ENCODE results near the gene PCED1B. TPM values are rescaled to one million over a fixed set of nuclear protein-coding genes. Genes with fewer than 3 reads are reported as not detected.

Gene PCED1B
- total RNA-seq, 1 experiment from 2014 or later, result 6.6 TPM

DNA sequence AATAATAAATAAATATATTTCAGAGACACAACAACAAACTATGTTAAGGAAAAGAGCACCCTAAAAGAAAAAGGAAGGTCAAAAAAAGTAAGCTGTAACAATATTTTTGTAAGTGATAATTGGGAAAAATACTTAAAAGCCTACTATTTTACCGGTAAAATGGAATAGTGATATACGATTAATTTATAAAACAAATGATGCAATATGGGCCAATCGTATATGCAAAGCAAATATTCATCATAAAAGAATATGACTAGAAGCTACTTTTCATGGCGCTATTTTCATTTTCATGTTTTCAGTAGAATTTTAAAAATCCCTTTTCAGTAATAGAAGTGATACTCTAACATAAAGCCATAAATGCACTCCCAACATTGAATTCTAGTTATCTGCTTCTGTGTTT, 131.4 kb downstream of the PCED1B start:
- peaks cover 32% of the 10 kb centered on the region for H3K4me1 Mint-ChIP-seq
- H3K9me3 Mint-ChIP-seq, result no peaks in the 10 kb centered on the region
- H3K27ac Mint-ChIP-seq, result no peak overlapping the region; the same call in 1 of the 2 replicates
- H3K27me3 Mint-ChIP-seq (ENCODE audit: low read depth), result no peaks in the 10 kb centered on the region
- no peak for DNase-seq (ENCODE audit: low spot score)
- POLR2A ChIA-PET, result interaction anchor here (0.5 kb wide), 1 partner anchor 116 kb away, joined by 3 read pairs; no protein-coding TSS in a partner anchor
- H3K4me3 Mint-ChIP-seq, result no peak overlapping the region
- H3K36me3 Mint-ChIP-seq, result no peaks in the 10 kb centered on the region
- CTCF ChIA-PET, result no interaction called here
- no peak for ATAC-seq
- TF ChIP-seq, protein P1, sequence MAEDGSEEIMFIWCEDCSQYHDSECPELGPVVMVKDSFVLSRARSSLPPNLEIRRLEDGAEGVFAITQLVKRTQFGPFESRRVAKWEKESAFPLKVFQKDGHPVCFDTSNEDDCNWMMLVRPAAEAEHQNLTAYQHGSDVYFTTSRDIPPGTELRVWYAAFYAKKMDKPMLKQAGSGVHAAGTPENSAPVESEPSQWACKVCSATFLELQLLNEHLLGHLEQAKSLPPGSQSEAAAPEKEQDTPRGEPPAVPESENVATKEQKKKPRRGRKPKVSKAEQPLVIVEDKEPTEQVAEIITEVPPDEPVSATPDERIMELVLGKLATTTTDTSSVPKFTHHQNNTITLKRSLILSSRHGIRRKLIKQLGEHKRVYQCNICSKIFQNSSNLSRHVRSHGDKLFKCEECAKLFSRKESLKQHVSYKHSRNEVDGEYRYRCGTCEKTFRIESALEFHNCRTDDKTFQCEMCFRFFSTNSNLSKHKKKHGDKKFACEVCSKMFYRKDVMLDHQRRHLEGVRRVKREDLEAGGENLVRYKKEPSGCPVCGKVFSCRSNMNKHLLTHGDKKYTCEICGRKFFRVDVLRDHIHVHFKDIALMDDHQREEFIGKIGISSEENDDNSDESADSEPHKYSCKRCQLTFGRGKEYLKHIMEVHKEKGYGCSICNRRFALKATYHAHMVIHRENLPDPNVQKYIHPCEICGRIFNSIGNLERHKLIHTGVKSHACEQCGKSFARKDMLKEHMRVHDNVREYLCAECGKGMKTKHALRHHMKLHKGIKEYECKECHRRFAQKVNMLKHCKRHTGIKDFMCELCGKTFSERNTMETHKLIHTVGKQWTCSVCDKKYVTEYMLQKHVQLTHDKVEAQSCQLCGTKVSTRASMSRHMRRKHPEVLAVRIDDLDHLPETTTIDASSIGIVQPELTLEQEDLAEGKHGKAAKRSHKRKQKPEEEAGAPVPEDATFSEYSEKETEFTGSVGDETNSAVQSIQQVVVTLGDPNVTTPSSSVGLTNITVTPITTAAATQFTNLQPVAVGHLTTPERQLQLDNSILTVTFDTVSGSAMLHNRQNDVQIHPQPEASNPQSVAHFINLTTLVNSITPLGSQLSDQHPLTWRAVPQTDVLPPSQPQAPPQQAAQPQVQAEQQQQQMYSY (CRISPR knock-in tag; IDR thresholded peaks at IDR 0.05), result no peak
- no peak for TF ChIP-seq ZNF263 (CRISPR knock-in tag; IDR thresholded peaks at IDR 0.05; ENCODE audit: low read depth)

DNA sequence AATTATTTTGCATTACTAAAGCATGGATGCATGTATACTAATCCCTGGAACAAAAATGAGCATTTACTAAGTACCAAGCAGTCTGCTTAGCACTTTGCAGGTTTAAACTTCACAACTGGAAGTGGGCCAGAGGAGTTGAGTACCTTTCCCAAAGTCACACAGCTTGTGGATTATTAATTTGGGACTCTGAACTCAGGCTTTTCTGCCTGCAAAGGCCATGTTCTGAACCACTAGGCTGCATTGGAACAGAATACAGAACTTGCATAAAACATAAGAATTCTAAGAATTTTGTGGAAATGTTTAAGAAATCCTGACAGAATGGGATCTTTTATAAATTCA, 133.2 kb downstream of the PCED1B start:
- no peaks in the 10 kb centered on the region for H3K9me3 Mint-ChIP-seq
- H3K27ac Mint-ChIP-seq, result no peak overlapping the region
- peaks cover 28% of the 10 kb centered on the region for H3K4me1 Mint-ChIP-seq
- DNase-seq (ENCODE audit: low spot score) (no peak), ATAC-seq (no peak)
- ChIA-PET POLR2A (no interaction called here), CTCF (interaction anchor here (0.7 kb wide), 1 partner anchor 19 kb away, joined by 3 read pairs; no protein-coding TSS in a partner anchor)
- TF ChIP-seq ZNF317 (CRISPR knock-in tag; IDR thresholded peaks at IDR 0.05; ENCODE audit: borderline replicate concordance, low read depth), result no peak
- no peak for TF ChIP-seq ZNF232 (CRISPR knock-in tag; IDR thresholded peaks at IDR 0.05)
- TF ChIP-seq, protein P2, sequence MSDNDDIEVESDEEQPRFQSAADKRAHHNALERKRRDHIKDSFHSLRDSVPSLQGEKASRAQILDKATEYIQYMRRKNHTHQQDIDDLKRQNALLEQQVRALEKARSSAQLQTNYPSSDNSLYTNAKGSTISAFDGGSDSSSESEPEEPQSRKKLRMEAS (CRISPR knock-in tag; IDR thresholded peaks at IDR 0.05), result no peak
- TF ChIP-seq, protein P3, sequence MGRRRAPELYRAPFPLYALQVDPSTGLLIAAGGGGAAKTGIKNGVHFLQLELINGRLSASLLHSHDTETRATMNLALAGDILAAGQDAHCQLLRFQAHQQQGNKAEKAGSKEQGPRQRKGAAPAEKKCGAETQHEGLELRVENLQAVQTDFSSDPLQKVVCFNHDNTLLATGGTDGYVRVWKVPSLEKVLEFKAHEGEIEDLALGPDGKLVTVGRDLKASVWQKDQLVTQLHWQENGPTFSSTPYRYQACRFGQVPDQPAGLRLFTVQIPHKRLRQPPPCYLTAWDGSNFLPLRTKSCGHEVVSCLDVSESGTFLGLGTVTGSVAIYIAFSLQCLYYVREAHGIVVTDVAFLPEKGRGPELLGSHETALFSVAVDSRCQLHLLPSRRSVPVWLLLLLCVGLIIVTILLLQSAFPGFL (CRISPR knock-in tag; IDR thresholded peaks at IDR 0.05; ENCODE audit: borderline replicate concordance), result no peak
- no peak for TF ChIP-seq KAT7 (CRISPR knock-in tag; IDR thresholded peaks at IDR 0.05; ENCODE audit: borderline replicate concordance)
- TF ChIP-seq PRRX2 (CRISPR knock-in tag; IDR thresholded peaks at IDR 0.05), result no peak
- TF ChIP-seq FOXK1 (CRISPR knock-in tag; IDR thresholded peaks at IDR 0.05), result no peak
- TF ChIP-seq, protein P4, sequence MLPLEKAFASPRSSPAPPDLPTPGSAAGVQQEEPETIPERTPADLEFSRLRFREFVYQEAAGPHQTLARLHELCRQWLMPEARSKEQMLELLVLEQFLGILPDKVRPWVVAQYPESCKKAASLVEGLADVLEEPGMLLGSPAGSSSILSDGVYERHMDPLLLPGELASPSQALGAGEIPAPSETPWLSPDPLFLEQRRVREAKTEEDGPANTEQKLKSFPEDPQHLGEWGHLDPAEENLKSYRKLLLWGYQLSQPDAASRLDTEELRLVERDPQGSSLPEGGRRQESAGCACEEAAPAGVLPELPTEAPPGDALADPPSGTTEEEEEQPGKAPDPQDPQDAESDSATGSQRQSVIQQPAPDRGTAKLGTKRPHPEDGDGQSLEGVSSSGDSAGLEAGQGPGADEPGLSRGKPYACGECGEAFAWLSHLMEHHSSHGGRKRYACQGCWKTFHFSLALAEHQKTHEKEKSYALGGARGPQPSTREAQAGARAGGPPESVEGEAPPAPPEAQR (CRISPR knock-in tag; IDR thresholded peaks at IDR 0.05), result no peak
- TF ChIP-seq SP1 (CRISPR knock-in tag; conservative IDR thresholded peaks at IDR 0.05), result no peak
- TF ChIP-seq, protein P5, sequence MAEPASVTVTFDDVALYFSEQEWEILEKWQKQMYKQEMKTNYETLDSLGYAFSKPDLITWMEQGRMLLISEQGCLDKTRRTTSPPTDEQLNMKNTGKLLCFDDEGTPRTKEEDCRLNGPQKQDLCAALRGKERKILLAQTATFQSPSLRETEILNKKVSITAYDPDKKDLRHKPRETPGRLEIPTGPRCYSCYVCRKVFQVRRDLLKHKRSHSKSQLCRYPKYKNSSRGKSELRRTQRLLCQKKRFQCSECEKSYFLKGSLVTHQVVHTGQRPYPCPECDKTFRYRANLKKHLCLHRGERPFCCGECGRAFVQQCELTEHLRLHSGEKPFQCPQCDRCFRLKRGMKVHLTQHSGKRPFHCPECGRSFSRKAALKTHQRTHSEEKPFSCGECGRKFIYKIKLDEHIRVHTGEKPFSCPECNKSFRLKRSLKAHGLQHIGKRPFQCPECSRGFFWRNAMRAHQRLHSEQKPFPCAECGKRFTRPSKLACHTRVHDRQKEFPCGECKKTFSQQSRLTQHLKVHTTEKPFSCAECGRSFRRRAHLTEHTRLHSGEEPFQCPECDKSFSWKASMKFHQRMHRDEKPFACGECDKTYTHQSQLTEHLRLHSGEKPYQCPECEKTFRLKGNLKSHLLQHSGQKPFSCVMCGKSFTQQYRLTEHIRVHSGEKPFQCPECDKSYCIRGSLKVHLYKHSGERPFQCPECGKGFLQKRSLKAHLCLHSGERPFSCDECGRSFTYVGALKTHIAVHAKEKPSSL (CRISPR knock-in tag; conservative IDR thresholded peaks at IDR 0.05), result no peak
- no peak for TF ChIP-seq IRF2 (CRISPR knock-in tag; IDR thresholded peaks at IDR 0.05; ENCODE audit: borderline replicate concordance, low read depth)
- TF ChIP-seq, protein P6, sequence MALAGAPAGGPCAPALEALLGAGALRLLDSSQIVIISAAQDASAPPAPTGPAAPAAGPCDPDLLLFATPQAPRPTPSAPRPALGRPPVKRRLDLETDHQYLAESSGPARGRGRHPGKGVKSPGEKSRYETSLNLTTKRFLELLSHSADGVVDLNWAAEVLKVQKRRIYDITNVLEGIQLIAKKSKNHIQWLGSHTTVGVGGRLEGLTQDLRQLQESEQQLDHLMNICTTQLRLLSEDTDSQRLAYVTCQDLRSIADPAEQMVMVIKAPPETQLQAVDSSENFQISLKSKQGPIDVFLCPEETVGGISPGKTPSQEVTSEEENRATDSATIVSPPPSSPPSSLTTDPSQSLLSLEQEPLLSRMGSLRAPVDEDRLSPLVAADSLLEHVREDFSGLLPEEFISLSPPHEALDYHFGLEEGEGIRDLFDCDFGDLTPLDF (CRISPR knock-in tag; IDR thresholded peaks at IDR 0.05), result no peak
- TF ChIP-seq ZNF671 (CRISPR knock-in tag; IDR thresholded peaks at IDR 0.05), result no peak
- TF ChIP-seq, protein P7, sequence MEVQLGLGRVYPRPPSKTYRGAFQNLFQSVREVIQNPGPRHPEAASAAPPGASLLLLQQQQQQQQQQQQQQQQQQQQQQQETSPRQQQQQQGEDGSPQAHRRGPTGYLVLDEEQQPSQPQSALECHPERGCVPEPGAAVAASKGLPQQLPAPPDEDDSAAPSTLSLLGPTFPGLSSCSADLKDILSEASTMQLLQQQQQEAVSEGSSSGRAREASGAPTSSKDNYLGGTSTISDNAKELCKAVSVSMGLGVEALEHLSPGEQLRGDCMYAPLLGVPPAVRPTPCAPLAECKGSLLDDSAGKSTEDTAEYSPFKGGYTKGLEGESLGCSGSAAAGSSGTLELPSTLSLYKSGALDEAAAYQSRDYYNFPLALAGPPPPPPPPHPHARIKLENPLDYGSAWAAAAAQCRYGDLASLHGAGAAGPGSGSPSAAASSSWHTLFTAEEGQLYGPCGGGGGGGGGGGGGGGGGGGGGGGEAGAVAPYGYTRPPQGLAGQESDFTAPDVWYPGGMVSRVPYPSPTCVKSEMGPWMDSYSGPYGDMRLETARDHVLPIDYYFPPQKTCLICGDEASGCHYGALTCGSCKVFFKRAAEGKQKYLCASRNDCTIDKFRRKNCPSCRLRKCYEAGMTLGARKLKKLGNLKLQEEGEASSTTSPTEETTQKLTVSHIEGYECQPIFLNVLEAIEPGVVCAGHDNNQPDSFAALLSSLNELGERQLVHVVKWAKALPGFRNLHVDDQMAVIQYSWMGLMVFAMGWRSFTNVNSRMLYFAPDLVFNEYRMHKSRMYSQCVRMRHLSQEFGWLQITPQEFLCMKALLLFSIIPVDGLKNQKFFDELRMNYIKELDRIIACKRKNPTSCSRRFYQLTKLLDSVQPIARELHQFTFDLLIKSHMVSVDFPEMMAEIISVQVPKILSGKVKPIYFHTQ (CRISPR knock-in tag; IDR thresholded peaks at IDR 0.05), result no peak
- no peak for TF ChIP-seq FOXJ3 (CRISPR knock-in tag; IDR thresholded peaks at IDR 0.05; ENCODE audit: borderline replicate concordance)
- no peak for TF ChIP-seq RELA (CRISPR knock-in tag; IDR thresholded peaks at IDR 0.05; ENCODE audit: borderline replicate concordance)
- no peaks in the 10 kb centered on the region for H3K27me3 Mint-ChIP-seq (ENCODE audit: low read depth)
- H3K36me3 Mint-ChIP-seq, result no peaks in the 10 kb centered on the region
- H3K4me3 Mint-ChIP-seq, result no peak overlapping the region

Measured in WTC11 (cell line).